Neuron (in vitro differentiated cells): ENCODE data around the gene LSG1.

Experiments used
- H2AFZ ChIP-seq: one replicate; pipeline ENCODE4 v1.6.1; 2013; ENCODE audit warnings: low read depth, mild to moderate bottlenecking, inconsistent platforms, low read length, moderate library complexity
- H3K27me3 ChIP-seq: one replicate; pipeline ENCODE4 v1.6.1; 2013; ENCODE audit warnings: low read length; ENCODE audit not compliant: insufficient read depth
- H3K36me3 ChIP-seq: one replicate; pipeline ENCODE4 v1.6.1; 2013; ENCODE audit warnings: low read length; ENCODE audit not compliant: insufficient read depth
- H3K4me1 ChIP-seq: one replicate; pipeline ENCODE4 v1.6.1; 2013; ENCODE audit warnings: low read length; ENCODE audit not compliant: insufficient read depth
- H3K4me3 ChIP-seq: 2 replicates; pipeline ENCODE4 v1.5.1; 2013; ENCODE audit warnings: mild to moderate bottlenecking, low read length, moderate library complexity
- H3K9me3 ChIP-seq: one replicate; pipeline ENCODE4 v1.6.1; 2013; ENCODE audit warnings: low read length

The LSG1 gene

DNA sequence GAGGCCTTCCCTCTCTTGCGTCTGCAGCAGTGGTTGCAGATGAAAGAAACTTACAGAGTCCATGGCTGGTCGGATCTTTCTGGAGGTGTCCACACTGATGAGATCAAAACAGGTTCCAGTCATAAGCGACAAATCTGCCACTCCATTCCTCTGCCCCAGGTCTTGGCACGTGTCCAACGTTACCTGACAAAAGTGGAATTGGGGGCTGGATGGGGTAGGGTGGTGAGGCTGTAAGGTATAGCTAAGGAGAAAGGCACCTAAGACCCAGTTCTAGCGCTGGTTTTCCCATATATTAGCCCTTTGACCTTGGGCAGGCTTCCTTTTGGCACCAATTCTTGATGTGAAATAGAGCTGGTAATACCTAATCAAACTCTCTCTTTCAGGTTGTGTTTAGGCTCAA is 24.7 kb upstream of the LSG1 start:
- Histone ChIP-seq H3K36me3 (no peaks in the 10 kb centered on the region), H3K27me3 (peaks cover 8% of the 10 kb centered on the region), H2AFZ (no peak overlapping the region), H3K4me1 (no peaks in the 10 kb centered on the region), H3K9me3 (no peaks in the 10 kb centered on the region), H3K4me3 (no peak overlapping the region)

DNA sequence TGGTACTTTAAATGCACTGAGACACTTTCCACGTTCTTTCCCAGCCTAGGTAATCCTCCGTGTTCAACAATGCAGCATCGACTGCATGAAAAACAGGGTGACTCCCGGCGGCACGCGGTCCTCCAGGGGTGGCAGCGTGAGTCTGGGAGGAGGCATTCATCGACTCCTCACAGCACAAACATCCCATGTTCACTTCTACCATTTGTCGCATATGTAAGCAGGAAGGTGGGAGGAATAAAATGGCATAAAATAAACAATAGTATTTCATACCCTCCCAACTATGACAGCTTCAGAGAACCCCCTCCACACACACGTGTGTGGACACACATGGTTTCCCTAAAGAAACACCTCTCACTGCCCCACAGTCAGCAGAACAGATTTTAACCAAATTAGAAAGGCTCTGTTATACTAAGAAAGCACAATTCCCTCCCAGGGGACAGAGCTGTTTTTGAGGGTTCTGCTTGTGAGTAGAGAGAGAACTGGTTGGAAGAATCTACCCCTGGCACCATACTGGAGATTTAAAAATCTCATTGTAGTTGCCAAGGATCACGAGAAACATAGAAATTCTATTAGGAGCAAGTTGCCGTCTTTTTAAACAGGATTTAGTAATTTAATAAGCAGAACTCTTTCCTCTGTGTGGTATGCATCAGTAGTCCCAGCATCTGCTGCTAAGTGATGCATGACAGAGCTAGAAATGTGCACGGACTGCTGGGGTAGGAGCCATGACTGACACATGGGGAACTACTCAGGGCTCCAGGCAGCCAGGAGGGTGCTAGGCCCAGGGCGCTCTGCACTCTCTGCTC is 19.7 kb upstream of the LSG1 start:
- peaks cover 2% of the 10 kb centered on the region for H3K9me3 ChIP-seq
- H2AFZ ChIP-seq = no peak overlapping the region

DNA sequence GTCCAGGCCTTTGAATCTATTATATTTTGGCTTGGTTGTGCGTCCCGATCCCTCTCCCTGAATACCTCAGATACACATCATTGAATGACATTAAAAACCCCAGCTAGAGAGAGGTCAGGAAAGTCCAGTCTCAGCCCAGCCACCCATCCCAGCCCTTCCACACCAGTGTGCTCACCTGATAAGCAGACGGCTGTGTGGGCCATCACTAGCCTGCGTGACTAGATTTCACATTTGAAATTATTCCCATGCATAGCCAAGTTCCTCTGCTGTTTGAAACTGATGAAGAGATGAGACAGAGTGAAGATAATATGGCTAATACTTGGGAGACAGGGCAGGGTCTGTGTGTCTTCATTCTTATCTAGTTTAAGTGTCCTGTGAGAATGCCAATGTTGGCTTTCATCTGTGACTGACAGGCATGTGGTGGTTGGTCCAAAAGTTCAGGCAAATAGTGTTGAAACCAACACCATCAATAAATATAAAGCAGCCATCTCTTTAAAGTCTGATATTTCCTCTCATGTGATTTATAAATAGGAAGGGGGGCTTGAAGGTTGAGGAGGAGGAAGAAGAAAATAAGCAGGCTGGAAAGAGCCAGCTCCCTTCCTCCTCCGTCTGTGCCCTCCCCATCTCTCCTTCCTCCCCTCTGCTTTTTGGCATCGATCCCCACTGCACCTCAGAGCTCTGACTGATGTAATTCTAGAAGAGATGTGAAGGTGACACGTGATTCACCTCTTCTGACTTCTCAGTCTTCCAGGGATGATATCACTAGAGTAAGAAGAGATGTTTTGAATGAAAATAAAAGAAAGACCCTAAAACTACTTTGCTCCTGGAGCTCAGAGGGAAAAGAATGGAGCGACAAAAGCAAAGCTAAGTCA is 18.7 kb upstream of the LSG1 start:
- Histone ChIP-seq H3K27me3 (peaks cover 11% of the 10 kb centered on the region), H2AFZ (no peak overlapping the region), H3K4me3 (no peak overlapping the region), H3K4me1 (peaks cover 4% of the 10 kb centered on the region), H3K36me3 (no peaks in the 10 kb centered on the region), H3K9me3 (peaks cover 2% of the 10 kb centered on the region)

More for the DNA sequence above, 19.7 kb upstream of the LSG1 start:
- H3K4me1 ChIP-seq = no peaks in the 10 kb centered on the region
- no peak overlapping the region for H3K4me3 ChIP-seq
- peaks cover 15% of the 10 kb centered on the region for H3K27me3 ChIP-seq
- no peaks in the 10 kb centered on the region for H3K36me3 ChIP-seq

DNA sequence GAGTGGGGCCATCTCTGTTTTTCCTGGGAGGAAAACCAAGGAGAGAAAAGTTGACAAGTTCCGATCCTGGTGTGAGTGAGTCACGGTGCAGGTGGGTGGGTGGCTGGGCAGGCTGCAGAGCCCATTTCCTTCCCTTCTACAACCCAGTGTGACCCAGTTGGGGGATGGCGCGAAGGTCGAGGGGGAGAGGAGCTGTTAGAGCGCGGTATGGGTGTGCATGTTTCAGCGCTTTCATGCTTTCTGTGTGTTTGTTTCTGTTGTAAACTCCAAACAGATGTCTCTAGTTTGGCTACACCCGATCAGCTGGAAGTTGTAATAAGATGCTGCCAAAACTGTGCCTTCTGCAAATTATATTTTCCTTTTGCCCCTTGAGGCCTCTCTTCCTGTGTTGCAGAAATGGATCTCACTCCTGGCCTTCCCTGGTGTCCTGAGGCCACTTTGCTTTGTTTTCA is 17.5 kb upstream of the LSG1 start:
- peaks cover 2% of the 10 kb centered on the region for H3K9me3 ChIP-seq
- H3K4me3 ChIP-seq = no peak overlapping the region
- H3K36me3 ChIP-seq = no peaks in the 10 kb centered on the region
- no peak overlapping the region for H2AFZ ChIP-seq
- peaks cover 11% of the 10 kb centered on the region for H3K27me3 ChIP-seq
- peaks cover 4% of the 10 kb centered on the region for H3K4me1 ChIP-seq

DNA sequence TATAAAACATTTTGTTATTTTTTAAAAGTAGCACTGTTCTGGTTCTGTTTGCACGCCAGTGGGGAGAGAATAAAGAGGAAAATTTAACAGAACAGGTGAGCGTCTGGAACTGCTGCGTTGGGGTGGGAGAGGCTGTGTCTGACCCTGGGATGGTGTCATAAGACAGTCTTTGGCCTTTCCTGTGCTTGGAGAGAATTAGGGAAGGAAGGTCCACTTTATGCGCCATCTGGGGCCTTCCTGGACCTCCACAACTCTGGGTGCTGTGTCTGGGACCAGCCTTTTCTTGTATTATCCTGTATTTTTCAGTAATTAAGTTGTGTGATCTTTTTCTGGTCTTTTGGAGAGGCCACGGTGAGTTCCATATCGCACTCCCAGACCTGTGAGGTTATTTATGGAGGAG is 17.0 kb upstream of the LSG1 start:
- H2AFZ ChIP-seq = no peak overlapping the region
- no peaks in the 10 kb centered on the region for H3K36me3 ChIP-seq
- no peak overlapping the region for H3K4me3 ChIP-seq
- H3K9me3 ChIP-seq = peaks cover 2% of the 10 kb centered on the region
- H3K4me1 ChIP-seq = peaks cover 4% of the 10 kb centered on the region
- H3K27me3 ChIP-seq = peaks cover 11% of the 10 kb centered on the region

DNA sequence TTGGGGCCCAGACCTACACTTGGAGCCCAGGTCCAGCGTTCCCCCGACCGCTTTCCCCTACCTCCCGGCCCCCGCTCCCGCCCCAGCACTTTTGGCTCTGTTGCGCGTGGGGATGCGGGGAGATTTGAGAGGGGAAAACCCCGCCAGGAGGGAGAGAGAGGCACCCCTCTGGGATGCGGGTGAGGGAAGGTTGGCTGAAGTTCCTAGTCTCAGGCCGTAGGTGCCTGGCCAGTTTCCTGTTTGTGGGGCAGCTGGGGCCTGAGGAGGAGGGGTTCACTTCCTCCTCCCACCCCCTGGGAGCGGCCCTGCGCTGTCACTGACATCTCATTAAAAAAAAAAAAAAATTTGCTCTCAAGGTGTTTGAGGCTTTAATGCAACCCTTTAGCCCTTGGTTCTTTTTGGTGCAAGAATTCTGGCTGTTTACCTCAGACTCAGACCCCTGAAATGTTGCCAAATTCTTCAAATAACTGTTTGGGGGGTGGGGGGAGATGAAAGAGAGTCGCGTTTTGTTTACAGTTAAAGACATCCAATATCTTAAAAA is 16.3 kb upstream of the LSG1 start:
- H3K9me3 ChIP-seq = peaks cover 2% of the 10 kb centered on the region
- H3K36me3 ChIP-seq = no peaks in the 10 kb centered on the region
- H3K4me3 ChIP-seq = no peak overlapping the region
- H2AFZ ChIP-seq = no peak overlapping the region
- peaks cover 11% of the 10 kb centered on the region for H3K27me3 ChIP-seq
- peaks cover 4% of the 10 kb centered on the region for H3K4me1 ChIP-seq

DNA sequence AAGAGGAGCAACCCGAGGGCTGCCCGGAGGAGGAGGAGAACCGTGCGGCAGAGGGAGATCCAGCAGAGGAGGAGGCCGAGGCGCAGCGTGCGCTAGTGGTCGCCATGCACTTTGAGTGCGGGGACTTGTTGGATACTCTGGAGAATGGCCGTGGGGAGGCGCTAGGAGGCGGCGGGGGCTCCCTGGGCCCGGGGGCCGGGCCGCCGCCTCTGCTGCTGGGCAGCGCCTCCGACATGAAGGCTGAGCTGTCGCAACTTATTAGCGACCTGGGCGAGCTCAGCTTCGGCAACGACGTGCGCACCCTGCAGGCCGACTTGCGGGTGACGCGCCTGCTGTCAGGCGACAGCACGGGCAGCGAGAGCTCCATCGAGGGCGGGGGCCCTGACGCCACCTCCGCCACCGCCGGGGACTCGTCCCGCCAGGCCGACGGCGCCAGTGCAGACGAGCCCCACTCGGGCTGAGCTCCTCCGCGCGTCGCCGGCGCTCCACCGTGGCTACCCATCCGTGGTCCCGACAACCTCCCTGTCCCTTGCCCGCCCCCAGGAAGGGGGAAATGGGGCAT is 15.7 kb upstream of the LSG1 start:
- Histone ChIP-seq H3K27me3 (peaks cover 11% of the 10 kb centered on the region), H3K4me3 (no peak overlapping the region), H3K9me3 (peaks cover 2% of the 10 kb centered on the region), H3K36me3 (no peaks in the 10 kb centered on the region), H2AFZ (no peak overlapping the region), H3K4me1 (peaks cover 4% of the 10 kb centered on the region)

DNA sequence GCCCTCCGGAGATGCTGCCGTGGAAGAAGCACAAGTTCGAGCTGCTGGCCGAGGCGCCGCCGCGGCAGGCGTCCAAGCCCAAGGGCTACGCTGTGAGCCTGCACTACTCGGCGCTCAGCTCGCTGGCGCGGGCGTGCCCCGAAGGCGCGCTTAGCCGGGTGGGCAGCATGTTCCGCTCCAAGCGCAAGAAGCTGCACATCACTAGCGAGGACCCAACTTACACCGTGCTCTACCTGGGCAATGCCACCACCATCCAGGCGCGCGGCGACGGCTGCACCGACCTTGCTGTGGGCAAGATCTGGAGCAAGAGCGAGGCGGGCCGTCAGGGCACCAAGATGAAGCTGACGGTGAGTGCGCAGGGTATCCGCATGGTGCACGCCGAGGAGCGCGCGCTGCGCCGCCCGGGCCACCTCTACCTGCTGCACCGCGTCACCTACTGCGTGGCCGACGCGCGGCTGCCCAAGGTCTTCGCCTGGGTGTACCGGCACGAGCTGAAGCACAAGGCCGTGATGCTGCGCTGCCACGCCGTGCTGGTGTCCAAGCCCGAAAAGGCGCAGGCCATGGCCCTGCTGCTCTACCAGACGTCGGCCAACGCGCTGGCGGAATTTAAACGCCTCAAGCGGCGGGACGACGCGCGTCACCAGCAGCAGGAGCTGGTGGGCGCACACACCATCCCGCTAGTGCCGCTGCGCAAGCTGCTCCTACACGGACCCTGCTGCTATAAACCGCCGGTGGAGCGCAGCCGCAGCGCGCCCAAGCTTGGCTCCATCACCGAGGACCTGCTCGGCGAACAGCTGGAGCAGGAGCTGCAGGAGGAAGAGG is 15.0 kb upstream of the LSG1 start:
- peaks cover 11% of the 10 kb centered on the region for H3K27me3 ChIP-seq
- H3K4me3 ChIP-seq = peak overlapping the region; percentile 67
- peak overlapping the region; percentile 81 for H2AFZ ChIP-seq
- peaks cover 2% of the 10 kb centered on the region for H3K9me3 ChIP-seq
- H3K4me1 ChIP-seq = peaks cover 9% of the 10 kb centered on the region
- H3K36me3 ChIP-seq = no peaks in the 10 kb centered on the region

DNA sequence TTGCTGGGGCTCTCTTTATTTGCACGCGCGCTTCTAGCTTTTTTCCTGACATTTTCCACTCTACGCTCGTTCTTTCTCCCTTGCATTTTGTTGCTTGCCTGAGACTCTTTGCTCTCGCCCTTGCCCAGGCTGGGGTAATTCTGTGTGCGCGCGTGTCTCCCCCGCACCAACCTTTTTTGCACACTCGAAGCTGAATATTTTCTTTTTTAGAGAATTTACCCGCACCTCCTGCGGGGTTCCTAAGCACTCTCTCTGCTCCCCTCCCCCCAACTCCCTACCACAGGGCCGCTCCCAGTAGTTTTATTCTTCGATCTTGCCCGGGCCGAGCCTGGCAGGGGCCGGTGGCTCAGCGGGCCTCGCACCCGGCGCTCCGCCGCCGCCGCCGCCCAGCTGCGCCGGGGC is 14.4 kb upstream of the LSG1 start:
- H3K27me3 ChIP-seq = peaks cover 12% of the 10 kb centered on the region
- H3K9me3 ChIP-seq = peaks cover 2% of the 10 kb centered on the region
- no peaks in the 10 kb centered on the region for H3K36me3 ChIP-seq
- H2AFZ ChIP-seq = peak overlapping the region; percentile 81
- peak overlapping the region; percentile 67 for H3K4me3 ChIP-seq
- peaks cover 10% of the 10 kb centered on the region for H3K4me1 ChIP-seq

DNA sequence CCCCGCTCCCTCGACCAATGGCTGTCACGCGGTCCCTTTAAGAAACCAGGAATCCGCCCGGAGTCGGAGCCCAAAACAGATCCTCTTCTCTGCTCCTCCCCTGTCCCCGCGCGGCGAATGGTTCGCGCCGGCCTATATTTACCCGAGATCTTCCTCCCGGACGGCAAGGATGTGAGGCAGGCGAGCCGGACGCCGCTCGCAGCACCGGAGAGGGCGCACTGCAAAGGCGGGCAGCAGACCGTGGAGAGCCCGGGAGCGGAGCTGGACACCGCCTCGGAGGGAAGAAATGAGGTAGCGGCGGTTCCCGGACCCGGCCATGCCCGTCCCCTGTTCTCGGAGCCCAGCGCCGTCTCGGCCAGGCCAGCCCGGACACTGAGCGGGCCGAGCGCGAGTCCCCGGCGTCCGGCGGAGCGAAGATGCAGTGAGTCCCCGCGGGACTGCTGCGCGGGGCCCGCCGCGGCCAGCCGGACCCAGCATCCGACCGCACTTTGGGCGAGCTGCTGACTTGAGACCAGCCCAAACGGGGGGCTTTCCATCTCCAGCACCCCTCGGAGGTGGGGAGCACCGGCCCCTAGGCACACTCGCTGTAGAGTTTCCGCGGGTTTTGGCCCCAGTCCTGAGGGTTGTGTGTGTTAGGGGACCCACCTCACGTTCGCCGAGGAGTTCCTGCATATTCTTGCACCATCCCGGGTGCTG is 13.9 kb upstream of the LSG1 start, which contains the start of gene FAM43A:
TSS of gene FAM43A (plus strand) at position 166 of the 696 bp plus-strand sequence. CDS start 944 bp downstream, outside the sequence.
- Histone ChIP-seq H3K4me3 (peak within 1 kb of the TSS; percentile 67), H3K27me3 (peaks cover 15% of the 10 kb centered on the region), H3K36me3 (no peaks in the 10 kb centered on the region), H3K9me3 (peaks cover 2% of the 10 kb centered on the region), H3K4me1 (peaks cover 10% of the 10 kb centered on the region), H2AFZ (peak within 1 kb of the TSS; percentile 81)

DNA sequence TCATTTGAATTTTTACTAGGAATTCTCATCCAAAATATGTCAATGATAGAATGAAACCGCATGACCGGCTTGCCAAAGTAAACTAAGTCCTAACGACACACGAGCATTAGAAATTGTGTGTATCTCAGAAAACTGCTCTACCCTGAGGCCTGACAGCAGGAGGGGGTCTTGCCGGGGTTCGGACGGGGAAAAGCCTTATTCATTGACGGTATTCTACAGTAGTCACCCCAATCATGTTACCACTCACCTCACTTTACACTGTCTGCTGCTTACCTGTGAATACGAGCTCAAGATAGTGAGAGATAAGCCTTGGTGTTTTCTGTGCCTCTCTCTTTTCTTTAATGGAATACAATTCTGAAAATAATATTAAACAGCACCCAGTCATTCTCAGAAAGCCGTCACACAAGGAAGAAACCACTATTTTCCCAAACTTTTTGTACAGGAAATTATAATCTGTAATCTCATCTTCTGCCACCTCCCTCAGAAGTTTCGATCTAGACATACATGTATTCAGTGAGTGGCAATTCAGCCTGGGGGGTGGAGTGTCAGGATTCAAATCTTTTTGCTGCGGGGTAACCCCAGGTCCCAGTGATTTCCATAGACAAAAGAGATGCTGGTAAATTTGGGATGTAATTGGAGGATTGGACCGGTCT is 13.2 kb upstream of the LSG1 start:
- H3K27me3 ChIP-seq = peaks cover 12% of the 10 kb centered on the region
- H3K4me3 ChIP-seq = peak overlapping the region; percentile 67
- peaks cover 10% of the 10 kb centered on the region for H3K4me1 ChIP-seq
- H3K9me3 ChIP-seq = peaks cover 2% of the 10 kb centered on the region
- no peaks in the 10 kb centered on the region for H3K36me3 ChIP-seq
- H2AFZ ChIP-seq = peak overlapping the region; percentile 70
